GM18517 (cell line): ENCODE data around the gene WNT11.
"Not testable (repeated sequence)": the region's sequence is repeated elsewhere in the genome, so short reads cannot be mapped to it uniquely, and the experiment has no call there.

Experiments used
- ATAC-seq: cut with Tn5 transposase; IDR thresholded peaks from one replicate; pipeline ENCODE4 v1.9.1; 2021; ENCODE audit warnings: mild to moderate bottlenecking, moderate library complexity; ENCODE audit not compliant: unreplicated experiment

The WNT11 gene

GRCh38 chr11:76203937-76204336 is 2.4 kb downstream of the WNT11 start:
- ATAC-seq: no peak

DNA sequence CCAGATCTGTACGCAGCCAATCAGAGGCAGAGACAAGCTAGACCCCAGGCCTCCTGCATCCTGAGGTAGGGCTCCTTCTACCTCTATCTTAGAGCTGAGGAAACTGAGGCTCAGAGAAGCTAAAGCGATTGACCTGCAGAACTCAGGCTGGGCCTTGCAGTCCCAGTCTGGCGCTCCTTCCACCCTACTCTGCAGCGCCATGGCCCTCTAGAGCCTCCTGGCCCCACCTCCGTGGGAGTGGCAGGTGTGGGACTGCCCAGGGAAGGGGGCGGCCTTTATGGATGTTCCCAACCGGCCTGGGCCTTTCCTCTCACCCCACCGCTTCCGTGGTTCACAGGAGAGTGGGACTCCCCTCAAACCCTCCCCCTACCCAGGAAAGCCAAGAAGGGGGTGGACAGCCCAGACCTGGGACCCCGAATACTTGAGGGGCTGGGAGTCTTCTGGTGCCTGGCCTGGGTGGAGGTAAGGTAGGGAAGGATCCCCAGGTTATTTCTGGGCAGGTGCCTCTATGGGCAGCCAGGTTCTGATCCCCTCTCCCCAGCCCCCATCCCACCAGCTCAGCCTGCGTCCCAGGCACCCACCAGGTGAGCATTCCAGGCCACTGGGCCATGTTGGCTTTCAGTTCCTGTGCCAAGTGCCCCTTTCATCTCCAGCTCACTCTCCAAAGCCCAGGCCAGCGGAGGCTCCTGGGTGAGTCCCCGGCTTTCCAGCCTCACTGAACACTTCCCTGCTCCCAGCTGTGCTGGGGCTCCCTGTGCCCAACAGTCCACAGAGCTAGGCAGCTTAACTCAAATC is 3.0 kb downstream of the WNT11 start:
- ATAC-seq: no peak

DNA sequence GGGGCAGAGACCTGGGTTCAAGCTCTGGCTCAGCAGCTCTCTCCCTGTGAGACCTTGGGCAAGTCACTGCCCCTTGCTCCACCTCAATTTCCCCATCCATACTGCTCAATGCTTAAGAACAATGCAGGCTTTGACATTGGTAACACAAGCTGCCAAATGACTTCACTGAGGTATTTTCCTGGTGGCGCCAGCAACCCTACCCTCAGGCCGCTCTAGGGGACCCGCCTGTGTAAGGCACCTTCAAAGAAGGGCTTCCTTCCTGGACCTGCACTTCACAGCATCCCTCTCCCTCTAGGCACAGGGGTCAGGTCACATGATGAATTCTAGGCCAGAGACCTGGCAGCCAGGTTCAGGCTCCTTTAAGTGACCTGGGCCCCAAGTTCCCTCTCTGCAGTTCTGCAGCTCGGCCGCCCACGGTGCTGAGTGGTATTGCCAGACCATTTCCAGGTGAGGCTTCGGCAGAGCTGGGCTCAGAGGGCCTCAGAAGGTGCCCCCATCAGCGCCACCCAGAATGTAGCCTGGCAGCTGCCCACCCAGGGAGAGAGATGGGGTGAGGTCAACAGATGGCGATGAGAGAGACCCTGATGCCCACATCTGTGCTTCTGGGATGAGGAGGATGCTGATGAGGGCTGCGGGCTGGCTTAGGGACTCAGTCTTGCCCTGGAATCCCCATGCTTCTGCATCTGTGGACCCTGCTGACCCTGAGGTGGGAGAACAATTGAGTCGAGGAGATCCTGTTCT is 4.5 kb downstream of the WNT11 start:
- no peak for ATAC-seq

DNA sequence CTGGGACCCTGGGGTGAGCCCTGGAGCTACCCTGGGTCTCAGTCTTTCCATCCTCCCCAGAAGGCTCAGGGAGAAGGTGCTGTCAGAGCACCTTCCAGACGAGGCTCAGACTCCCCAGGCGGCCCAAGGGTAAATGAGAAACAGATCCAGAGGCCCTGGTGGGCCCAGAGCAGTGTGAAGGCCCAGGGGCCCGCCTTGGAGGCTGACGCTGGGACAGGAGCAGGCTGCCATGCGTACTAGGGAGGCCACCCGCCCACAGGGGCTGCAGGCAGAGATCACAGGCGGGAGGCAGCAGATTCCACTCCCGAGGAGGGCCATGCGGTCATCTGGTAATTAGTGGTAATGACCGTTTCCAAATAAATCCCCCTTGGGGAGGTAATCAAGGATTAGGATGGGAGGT is 5.2 kb downstream of the WNT11 start:
- ATAC-seq: no peak

DNA sequence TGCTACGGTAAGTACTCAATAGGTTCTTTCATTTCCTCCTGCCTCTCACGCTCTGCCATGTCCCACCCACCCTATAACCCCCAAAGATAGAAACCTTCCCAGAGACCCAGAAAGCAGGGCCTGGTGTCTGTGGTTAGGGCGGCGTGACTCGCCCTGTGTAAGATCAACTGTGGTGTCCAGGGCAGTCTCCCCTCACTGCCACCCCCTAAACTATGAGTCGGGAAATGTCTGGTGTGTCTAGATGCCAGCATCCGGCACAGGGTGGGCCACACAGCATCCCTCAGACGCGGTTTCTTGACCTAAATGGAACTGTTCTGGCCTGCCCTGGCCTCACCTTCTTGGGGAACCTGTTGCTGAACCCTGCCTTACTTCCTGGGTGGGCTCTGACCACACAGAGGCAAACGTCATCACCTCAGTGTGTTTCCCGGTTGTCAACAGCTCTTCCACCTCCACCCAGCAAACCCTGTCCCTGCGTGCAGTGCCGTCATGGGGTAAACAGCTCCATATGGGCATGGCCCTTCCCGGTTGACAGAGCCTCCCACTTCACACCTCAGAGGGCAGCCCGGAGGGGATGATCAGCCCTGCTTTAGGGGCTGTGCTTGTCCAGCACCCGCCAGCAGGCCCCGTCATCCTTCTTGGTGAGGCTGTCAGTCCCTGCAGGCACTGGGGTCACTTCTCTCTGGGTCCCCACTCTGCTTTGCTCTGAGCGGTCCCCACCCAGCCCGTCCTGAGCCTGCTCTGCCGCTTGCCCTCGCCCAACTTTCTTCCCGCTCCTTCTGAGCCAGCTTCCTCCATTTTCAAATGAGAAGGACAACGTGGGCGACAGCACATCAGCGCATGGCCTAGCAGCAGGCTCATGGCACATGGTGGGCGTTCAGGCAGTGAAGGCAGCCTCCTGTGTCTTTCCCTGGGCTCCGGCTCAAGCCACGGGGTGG is 6.0 kb downstream of the WNT11 start:
- ATAC-seq: no peak

GRCh38 chr11:76198691-76199090 is 7.6 kb downstream of the WNT11 start:
- ATAC-seq: not testable (repeated sequence)

- no peak for ATAC-seq
These were observed 8.2 kb downstream of the WNT11 start for GRCh38 chr11:76197941-76198640.

GRCh38 chr11:76197332-76197731 is 9.0 kb downstream of the WNT11 start:
- ATAC-seq: no peak

DNA sequence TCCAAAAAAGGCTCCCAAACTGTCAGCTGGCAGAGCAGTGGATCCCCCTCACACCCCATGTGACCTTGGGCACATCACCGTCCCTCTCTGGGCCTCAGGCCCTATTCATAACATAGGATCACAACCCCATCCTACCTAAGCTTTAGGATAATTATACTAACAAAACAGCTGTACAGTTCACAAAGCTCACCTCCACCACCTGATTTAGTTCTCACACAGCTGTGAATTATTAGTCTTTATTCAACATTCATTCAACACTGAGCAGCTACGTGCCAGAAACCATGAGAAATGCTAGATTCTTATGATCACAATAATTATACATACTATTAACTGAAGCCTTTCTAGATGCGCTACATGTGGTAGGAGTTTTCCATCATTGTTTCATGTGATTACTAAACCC is 9.5 kb downstream of the WNT11 start:
- no peak for ATAC-seq

DNA sequence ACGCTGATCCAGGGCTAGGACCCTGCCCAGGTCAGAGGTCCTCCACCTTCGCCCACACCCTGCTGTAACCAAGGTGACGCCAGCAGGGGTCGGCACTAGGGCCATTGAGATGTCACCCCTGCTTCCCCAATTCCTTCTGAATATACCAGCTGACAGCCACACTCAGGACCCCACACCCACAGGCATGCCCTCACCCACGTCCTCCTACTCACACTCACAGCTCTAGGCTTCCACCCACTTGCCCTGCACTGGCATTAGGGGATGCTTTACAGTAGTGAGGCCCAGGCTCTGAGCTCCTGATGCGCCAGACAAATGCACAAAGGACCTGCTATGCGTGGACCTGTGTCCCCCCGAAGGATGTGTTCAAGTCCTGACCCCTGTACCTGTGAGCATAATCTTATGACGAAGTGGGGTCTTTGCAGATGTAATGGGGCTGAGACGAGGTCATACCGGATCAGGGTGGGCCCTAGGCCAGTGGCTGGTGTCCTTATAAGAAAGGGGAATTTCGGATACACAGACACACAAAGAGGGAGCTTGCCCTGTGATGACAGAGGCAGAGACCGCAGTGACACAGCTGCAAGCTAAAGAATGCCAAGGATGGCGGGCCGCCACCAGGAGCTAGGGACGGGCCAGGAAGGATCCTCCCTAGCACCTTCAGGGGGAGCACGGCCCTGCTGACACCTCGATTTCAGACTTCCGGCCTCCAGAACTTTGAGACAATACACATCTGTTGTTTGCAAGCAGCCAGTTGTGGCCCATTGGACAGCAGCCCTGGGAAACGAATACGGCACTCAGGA is 11.2 kb downstream of the WNT11 start:
- ATAC-seq: no peak

- no peak for ATAC-seq
These were observed 13.1 kb downstream of the WNT11 start for GRCh38 chr11:76193219-76193618.

DNA sequence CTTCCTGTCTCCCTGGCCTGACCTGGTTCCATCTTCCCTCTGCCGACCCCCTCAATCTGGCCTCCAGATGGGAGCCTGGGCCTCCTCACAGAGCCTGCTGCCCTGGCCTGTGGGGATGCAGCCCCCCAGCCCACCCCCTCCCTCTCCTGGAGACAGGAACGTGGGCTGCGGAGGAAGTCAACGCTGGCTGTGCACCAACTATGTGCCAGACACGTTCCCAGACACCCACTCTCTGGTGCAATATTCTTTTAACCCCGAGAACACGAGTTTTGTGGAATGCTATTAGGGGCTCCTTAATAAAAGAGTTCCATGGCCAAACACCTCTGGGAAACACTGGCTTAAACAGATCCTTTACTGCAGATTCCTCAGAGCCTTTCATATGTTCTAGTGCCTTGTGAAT is 15.9 kb downstream of the WNT11 start:
- no peak for ATAC-seq

DNA sequence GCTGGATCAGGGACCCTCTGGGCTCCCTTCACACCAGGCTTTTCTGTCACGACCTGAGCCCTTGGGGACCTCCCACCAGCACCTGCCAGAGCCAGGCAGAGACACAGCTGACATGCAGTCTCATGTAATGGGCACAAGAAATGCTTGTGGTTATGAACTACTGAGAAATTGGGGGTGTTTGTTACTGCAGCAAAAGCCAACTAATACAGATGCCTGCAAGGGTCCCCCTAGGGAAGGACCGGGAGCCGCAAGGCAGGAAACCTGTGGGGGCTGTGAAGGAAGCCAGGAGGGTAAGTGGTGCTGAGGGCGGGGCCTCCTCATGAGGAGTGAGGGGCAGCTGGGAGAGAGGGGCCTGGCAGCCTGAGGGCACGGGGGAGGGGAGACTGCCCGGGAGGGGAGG is 16.6 kb downstream of the WNT11 start:
- ATAC-seq: no peak

DNA sequence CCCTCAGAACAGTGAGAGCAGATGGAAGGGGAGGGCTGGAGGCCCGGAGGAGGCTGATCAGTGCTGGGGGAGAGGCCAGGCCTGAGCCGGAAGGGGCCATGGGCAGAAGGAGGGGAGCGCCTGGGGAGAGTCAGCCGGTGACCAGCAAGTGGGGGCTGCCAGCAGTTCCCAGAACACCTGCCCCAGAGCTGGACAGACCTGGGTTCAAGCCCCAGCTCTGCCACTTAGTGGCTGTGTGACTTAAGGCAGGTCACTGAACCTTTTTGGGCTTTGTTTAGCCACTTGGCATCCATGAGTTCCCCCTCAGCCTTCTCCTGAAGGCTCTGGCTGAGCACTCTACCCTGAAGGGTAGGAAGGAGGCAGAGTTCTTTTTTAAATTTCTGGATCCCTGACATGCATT is 17.4 kb downstream of the WNT11 start:
- ATAC-seq: no peak

GRCh38 chr11:76186776-76187279 is 19.5 kb downstream of the WNT11 start:
- no peak for ATAC-seq

DNA sequence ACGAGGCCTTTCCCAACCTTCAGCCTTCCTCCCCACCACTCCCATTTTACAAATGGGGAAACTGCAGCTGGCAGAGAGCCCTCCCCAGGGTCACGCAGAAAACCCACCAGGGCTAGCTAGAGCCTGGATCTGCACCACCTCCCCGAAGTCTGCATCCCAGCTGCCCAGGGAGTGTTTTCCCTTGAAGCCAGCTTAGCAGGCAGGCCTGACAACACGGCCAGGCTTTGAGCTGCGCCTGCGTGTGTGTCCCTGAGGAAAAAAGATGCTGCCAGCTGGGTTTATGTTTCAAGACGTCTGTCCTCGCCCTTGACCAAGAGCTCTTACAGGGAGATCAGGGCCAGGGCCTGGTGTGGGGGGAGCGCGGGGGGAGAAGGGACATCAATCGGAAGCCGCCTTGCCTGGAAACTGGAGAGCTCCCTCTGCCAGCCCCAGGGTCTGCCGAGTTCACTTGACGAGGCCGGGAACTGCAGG is 20.3 kb downstream of the WNT11 start:
- no peak for ATAC-seq

GRCh38 chr11:76185511-76185910 is 20.8 kb downstream of the WNT11 start:
- ATAC-seq: no peak

- ATAC-seq: no peak
These were observed 21.7 kb downstream of the WNT11 start for GRCh38 chr11:76184551-76184993.

- ATAC-seq: no peak
These were observed 24.9 kb downstream of the WNT11 start for GRCh38 chr11:76181371-76181770.
